Sigmoid colon (tissue), 7 donors: Measurements from ENCODE around the gene INAFM1. TPM values are rescaled to one million over a fixed set of nuclear protein-coding genes. Genes with fewer than 3 reads are reported as not detected.
A peak's percentile ranks its signal among the peaks of the same experiment; 100 is the strongest.
"Not testable (repeated sequence)": the region's sequence is repeated elsewhere in the genome, so short reads cannot be mapped to it uniquely, and the experiment has no call there.

Source experiments
- DNase-seq: peaks from one replicate; pipeline ENCODE4 v3.0.0-alpha.2; 2019
- H3K27ac ChIP-seq, 4 donors: fragments of 200-600 bp; sonication (generic); one replicate each; pipeline ENCODE4 v1.5.1; 2016 to 2019; ENCODE audit warnings: mild to moderate bottlenecking in 1 of 4
- H3K27me3 ChIP-seq, 3 donors: fragments of 200-600 bp; sonication (generic); one replicate each; pipeline ENCODE4 v1.5.1; 2019; ENCODE audit warnings: mild to moderate bottlenecking in 1 of 3
- H3K36me3 ChIP-seq, 4 donors: fragments of 200-600 bp; sonication (generic); one replicate each; pipeline ENCODE4 v1.5.1; 2016 to 2019
- H3K4me1 ChIP-seq, 4 donors: fragments of 200-600 bp; sonication (generic); one replicate each; pipeline ENCODE4 v1.5.1; 2017 to 2019
- H3K4me3 ChIP-seq, 4 donors: fragments of 200-600 bp; sonication (generic); one replicate each; pipeline ENCODE4 v1.5.1; 2017 to 2019; ENCODE audit warnings: mild to moderate bottlenecking in 2 of 4, moderate library complexity in 1 of 4
- H3K9me3 ChIP-seq, 4 donors: fragments of 200-600 bp in 3 of 4; sonication (generic) in 3 of 4; one replicate each; pipeline versions ENCODE4 v1.5.1 to v1.6.1; 2013 to 2019
- EP300 ChIP-seq, 4 donors: sonication (generic); formaldehyde crosslinking; IDR thresholded peaks; one replicate each; pipeline ENCODE4 v1.6.1; 2017; ENCODE audit warnings: antibody characterized with exemption in 4 of 4
- POLR2A ChIP-seq, 2 donors: fragments of 450-650 bp; IDR thresholded peaks; one replicate each; pipeline ENCODE4 v1.6.1; 2016; ENCODE audit warnings: antibody characterized with exemption in 2 of 2, mild to moderate bottlenecking in 2 of 2, moderate library complexity in 2 of 2
- POLR2AphosphoS5 ChIP-seq, 4 donors: sonication (generic); formaldehyde crosslinking; IDR thresholded peaks; one replicate each; pipeline ENCODE4 v1.6.1; 2017; ENCODE audit warnings: antibody characterized with exemption in 4 of 4
- WGBS, 2 donors: extraction: QIAGEN DNeasy Blood & Tissue Kit; methylation state at CpG; one replicate each; pipeline ENCODE4 v1.1.7; 2013; 5-methylcytosine and 5-hydroxymethylcytosine counted together
- intact Hi-C: fragments of 100-400 bp; cut with DNase I; formaldehyde crosslinking; loops from one replicate; pipeline ENCODE4 v1.15.1; 2023
- polyA plus RNA-seq, 3 donors: library from polyadenylated mRNA; stranded (reverse); fragments of 200-250 nt; gene quantifications; one replicate each; pipeline ENCODE4 v1.2.3, GENCODE V29; 2013
- total RNA-seq, 4 donors: library from RNA; depleted of rRNA; stranded (reverse); fragments of >200 nt; gene quantifications; one replicate each; pipeline ENCODE4 v1.1.0, GENCODE V29; 2016
- TF ChIP-seq, protein P1 (sequence below), 4 experiments: fragments of 450-650 bp in 3 of 4; fragments of 200-600 bp in 1 of 4; IDR thresholded peaks; one replicate each; pipeline ENCODE4 v1.5.1; 2016 to 2019; ENCODE audit warnings: antibody characterized with exemption in 4 of 4, mild to moderate bottlenecking in 3 of 4, moderate library complexity in 2 of 4
- donor health status: healthy with polysubstance abuse.
- donor health status: Bipolar disorder and iron deficiency.
- donor health status: healthy.

INAFM1 gene
- total and polyA plus RNA-seq, 7 donors, result 3.0 to 16.3 (median 10.7) TPM

DNA sequence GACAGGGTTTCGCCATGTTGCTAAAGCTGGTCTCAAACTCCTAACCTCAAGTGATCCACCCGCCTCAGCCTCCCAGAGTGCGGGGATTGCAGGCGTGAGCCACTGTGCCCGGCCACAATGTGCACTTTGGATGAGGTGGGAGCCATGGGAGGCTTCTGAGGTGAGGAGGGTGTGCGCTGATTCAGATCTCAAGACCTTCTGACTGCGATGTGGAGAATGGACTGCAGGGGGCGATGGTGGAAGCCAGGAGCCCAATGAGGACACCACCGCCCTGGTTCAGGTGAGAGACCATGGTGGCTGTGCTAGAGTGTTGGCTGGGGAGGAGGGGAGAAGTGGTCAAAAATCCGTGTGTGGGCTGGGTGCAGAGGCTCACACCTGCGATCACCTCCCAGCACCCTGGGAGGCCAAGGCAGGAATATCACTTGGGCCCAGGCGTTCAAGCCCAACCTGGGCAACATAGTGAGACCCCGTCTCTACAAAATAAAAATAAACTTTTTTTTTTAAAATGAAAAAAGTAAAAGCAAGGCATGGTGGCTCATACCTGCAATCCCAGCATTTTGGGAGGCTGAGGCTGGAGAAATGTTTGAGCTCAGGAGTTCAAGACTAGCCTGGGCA lies 5.6 kb downstream of the INAFM1 start:
- Histone ChIP-seq H3K36me3 (no peaks in the 10 kb centered on the region), H3K27me3 (no peaks in the 10 kb centered on the region), H3K4me1 (peaks cover 0 to 75% (median 60%) of the 10 kb centered on the region in 4 donors), H3K9me3 (no peaks in the 10 kb centered on the region), H3K4me3 (no peak overlapping the region), H3K27ac (peak overlapping the region in 3 of 4 donors; percentile 80 to 97 (median 93))
- DNase-seq, result no peak
- TF ChIP-seq POLR2A (IDR thresholded peaks at IDR 0.05), result no peak
- TF ChIP-seq, protein P1, sequence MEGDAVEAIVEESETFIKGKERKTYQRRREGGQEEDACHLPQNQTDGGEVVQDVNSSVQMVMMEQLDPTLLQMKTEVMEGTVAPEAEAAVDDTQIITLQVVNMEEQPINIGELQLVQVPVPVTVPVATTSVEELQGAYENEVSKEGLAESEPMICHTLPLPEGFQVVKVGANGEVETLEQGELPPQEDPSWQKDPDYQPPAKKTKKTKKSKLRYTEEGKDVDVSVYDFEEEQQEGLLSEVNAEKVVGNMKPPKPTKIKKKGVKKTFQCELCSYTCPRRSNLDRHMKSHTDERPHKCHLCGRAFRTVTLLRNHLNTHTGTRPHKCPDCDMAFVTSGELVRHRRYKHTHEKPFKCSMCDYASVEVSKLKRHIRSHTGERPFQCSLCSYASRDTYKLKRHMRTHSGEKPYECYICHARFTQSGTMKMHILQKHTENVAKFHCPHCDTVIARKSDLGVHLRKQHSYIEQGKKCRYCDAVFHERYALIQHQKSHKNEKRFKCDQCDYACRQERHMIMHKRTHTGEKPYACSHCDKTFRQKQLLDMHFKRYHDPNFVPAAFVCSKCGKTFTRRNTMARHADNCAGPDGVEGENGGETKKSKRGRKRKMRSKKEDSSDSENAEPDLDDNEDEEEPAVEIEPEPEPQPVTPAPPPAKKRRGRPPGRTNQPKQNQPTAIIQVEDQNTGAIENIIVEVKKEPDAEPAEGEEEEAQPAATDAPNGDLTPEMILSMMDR (IDR thresholded peaks at IDR 0.05), result peak in 1 of 4 experiments; percentile 12
- WGBS, 2 donors, result 88 to 90% methylated on average over 13 of the region's 13 CpGs
- intact Hi-C loops, result no loop called here

DNA sequence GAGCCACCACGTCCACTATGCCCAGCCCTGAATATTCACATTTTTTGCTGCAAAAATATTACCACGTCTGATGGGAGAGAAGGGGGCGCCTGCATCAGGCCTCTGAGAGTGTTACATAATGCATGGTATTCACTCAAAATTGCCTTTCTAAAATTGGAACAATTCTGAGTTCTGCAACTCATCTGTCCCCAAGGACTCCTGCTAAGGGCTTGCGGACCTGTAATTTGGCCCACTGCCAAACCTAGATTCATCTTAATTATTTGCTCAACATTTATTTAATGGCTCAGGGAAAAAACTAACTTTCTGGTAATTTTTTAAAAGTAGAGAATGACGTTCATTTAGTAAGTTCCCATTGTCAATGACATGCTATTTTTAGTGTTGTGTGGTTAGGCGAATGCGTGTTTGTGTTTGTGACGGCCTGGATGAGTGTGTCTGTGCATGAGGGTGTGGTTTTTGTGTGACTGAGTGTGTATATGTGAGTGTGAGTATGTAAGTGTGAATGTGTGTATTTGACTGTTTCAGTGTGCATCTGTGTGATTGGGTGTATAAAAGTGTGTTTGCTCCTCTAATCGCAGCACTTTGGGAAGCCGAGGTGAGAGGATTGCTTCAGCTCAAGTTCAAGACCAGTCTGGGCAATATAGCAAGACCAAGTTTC lies 8.8 kb downstream of the INAFM1 start:
- Histone ChIP-seq H3K27ac (no peak overlapping the region), H3K27me3 (no peaks in the 10 kb centered on the region), H3K4me3 (no peak overlapping the region), H3K9me3 (no peaks in the 10 kb centered on the region), H3K4me1 (peaks cover 0 to 47% (median 32%) of the 10 kb centered on the region in 4 donors), H3K36me3 (no peaks in the 10 kb centered on the region)
- 81 to 86% methylated on average over 10 of the region's 10 CpGs for WGBS, 2 donors
- DNase-seq, result no peak
- TF ChIP-seq, protein P1 (IDR thresholded peaks at IDR 0.05), result no peak
- TF ChIP-seq POLR2A (IDR thresholded peaks at IDR 0.05) (no peak), EP300 (IDR thresholded peaks at IDR 0.05) (no peak), POLR2AphosphoS5 (IDR thresholded peaks at IDR 0.05) (no peak)
- intact Hi-C loops, result no loop called here

DNA sequence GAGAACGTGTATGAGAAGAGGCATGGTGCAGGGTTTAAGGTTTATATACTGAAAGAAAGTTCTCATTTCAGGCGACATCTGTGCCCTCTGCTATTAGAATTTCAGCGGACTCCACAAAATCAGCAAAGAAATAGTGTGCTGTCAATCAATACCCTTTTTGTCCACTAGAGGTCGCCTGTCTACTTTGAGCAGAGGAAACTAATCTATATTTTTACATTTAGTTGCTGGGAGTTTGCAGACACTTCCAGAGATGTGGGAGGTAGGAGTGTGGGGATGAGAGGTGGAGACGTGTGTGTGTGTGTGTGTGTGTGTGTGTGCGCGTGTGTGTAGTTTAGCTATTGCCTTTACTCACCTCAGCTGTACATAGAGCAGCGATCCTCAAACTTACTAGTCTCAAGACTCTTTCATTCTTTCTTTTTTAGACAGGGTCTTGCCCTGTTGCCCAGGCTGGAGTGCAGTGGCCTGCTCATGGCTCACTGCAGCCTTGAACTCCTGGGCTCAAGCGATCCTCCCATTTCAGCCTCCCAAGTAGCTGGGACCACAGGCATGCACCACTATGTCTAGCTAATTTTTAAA lies 9.7 kb downstream of the INAFM1 start:
- no peak for DNase-seq
- TF ChIP-seq POLR2AphosphoS5 (IDR thresholded peaks at IDR 0.05), result no peak
- TF ChIP-seq, protein P1 (IDR thresholded peaks at IDR 0.05), result peak; percentile 55 to 89 (median 88)
- H3K27ac ChIP-seq, result no peak overlapping the region
- 35 to 36% methylated on average over 9 of the region's 9 CpGs for WGBS, 2 donors
- H3K4me3 ChIP-seq, result no peak overlapping the region
- no peaks in the 10 kb centered on the region for H3K27me3 ChIP-seq
- no peaks in the 10 kb centered on the region for H3K36me3 ChIP-seq
- no peaks in the 10 kb centered on the region for H3K9me3 ChIP-seq
- intact Hi-C loops, result no loop called here
- H3K4me1 ChIP-seq, result peaks cover 0 to 39% (median 32%) of the 10 kb centered on the region in 4 donors

DNA sequence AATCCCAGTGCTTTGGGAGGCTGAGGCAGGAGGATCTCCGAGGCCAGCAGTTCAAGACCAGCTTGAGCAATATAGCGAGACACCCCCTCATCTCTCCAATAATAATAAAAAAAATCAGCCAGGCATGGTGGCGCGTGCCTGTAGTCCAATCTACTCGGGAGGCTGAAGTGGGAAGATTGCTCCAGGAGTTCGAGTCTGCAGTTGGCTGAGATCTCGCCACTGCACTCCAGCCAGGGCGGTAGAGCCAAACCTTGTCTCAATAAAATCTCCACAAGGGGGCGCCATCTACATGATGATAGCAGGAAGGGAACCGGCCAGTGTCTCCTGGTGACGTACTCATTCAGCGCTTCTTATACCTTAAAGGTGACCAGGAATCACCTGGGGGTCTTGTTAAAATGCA lies 21.4 kb downstream of the INAFM1 start:
- TF ChIP-seq POLR2AphosphoS5 (IDR thresholded peaks at IDR 0.05), result no peak
- TF ChIP-seq POLR2A (IDR thresholded peaks at IDR 0.05), result no peak
- TF ChIP-seq EP300 (IDR thresholded peaks at IDR 0.05), result no peak
- TF ChIP-seq, protein P1 (IDR thresholded peaks at IDR 0.05), result peak; percentile 42 to 70 (median 64)

DNA sequence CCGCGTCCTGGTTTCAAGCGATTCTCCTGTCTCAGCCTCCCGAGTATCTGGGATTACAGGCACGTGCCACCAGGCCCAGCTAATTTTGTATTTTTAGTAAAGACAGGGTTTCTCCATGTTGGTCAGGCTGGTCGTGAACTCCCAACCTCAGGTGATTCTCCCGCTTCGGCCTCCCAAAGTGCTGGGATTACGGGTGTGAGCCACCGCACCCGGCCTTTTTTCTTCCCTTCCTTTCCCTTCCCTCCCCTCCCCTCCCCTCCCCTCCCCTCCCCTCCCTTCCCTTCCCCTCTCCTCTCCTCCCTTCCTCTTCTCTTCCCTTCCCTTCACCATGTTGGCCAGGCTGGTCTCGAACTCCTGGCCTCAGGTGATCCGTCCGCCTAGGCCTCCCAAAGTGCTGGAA lies 26.2 kb downstream of the INAFM1 start:
- H3K4me3 ChIP-seq, H3K9me3 ChIP-seq, H3K36me3 ChIP-seq, H3K27me3 ChIP-seq, intact Hi-C loops, H3K4me1 ChIP-seq, DNase-seq, H3K27ac ChIP-seq: not testable (repeated sequence)
- 93 to 95% methylated on average over 14 of the region's 14 CpGs for WGBS, 2 donors

More for the DNA sequence above, 21.4 kb downstream of the INAFM1 start:
- Histone ChIP-seq H3K36me3 (no peaks in the 10 kb centered on the region), H3K4me3 (no peak overlapping the region), H3K27ac (no peak overlapping the region), H3K4me1 (no peaks in the 10 kb centered on the region), H3K9me3 (no peaks in the 10 kb centered on the region), H3K27me3 (no peaks in the 10 kb centered on the region)
- peak; percentile 79 for DNase-seq
- 26 to 30% methylated on average over 12 of the region's 12 CpGs for WGBS, 2 donors
- intact Hi-C loops, result loop anchor here (5.0 to 10.0 kb wide), 2 partner anchors 96 to 129 kb away; no protein-coding TSS in a partner anchor
